PFSK-1 (cell line): ENCODE measurements around the gene PREP.

Experiments used
- FOXP2 ChIP-seq: optimal IDR thresholded peaks from 2 replicates; pipeline ENCODE3; 2011; ENCODE audit warnings: borderline replicate concordance, control low read depth, inconsistent platforms; ENCODE audit not compliant: insufficient read depth; ENCODE audit errors: extremely low read length, extremely low read depth
- POLR2AphosphoS5 ChIP-seq: IDR thresholded peaks from 2 replicates; pipeline ENCODE4 v1.6.1; 2012; ENCODE audit warnings: low read depth, mild to moderate bottlenecking, control low read depth, low read length, moderate library complexity

GRCh38 chr6:105432797-105433196 is 29.9 kb upstream of the PREP start:
- TF ChIP-seq POLR2AphosphoS5 = no peak
- TF ChIP-seq FOXP2 = no peak
